WTC11 (cell line): ENCODE results near the gene CDH13.

ENCODE experiments used
- FOXK1 ChIP-seq: sonication (generic); formaldehyde crosslinking; IDR thresholded peaks from 2 replicates; pipeline ENCODE4 v1.8.0; 2022; ENCODE audit warnings: mild to moderate bottlenecking, moderate library complexity, missing genetic modification reagents
- FOXP1 ChIP-seq: sonication (generic); formaldehyde crosslinking; IDR thresholded peaks from 2 replicates; pipeline ENCODE4 v1.8.0; 2022; ENCODE audit warnings: missing genetic modification reagents, mild to moderate bottlenecking, moderate library complexity, borderline replicate concordance
- GABPB1 ChIP-seq: sonication (generic); formaldehyde crosslinking; IDR thresholded peaks from 2 replicates; pipeline ENCODE4 v1.8.1; 2023; ENCODE audit warnings: mild to moderate bottlenecking, missing genetic modification reagents
- GRHL2 ChIP-seq: fragments of 250-450 bp; sonication (Bioruptor Pico); IDR thresholded peaks from 2 replicates; pipeline ENCODE4 v1.8.0; 2022; ENCODE audit warnings: mild to moderate bottlenecking, moderate library complexity; ENCODE audit not compliant: insufficient replicate concordance, severe bottlenecking
- MYBL2 ChIP-seq: sonication (generic); formaldehyde crosslinking; IDR thresholded peaks from 2 replicates; pipeline ENCODE4 v1.8.1; 2023; ENCODE audit warnings: mild to moderate bottlenecking, moderate library complexity, missing genetic modification reagents
- NFYB ChIP-seq: sonication (generic); formaldehyde crosslinking; conservative IDR thresholded peaks from 2 replicates; pipeline ENCODE4 v1.8.0; 2022; ENCODE audit warnings: low read depth, missing genetic modification reagents
- NR2C2 ChIP-seq: sonication (generic); formaldehyde crosslinking; IDR thresholded peaks from 2 replicates; pipeline ENCODE4 v1.8.0; 2022; ENCODE audit warnings: mild to moderate bottlenecking, missing genetic modification reagents
- SMAD4 ChIP-seq: sonication (generic); formaldehyde crosslinking; IDR thresholded peaks from 2 replicates; pipeline ENCODE4 v1.8.0; 2022; ENCODE audit warnings: mild to moderate bottlenecking, missing genetic modification reagents
- ZNF121 ChIP-seq: sonication (generic); formaldehyde crosslinking; IDR thresholded peaks from 2 replicates; pipeline ENCODE4 v1.8.0; 2023; ENCODE audit warnings: missing genetic modification reagents
- ZNF317 ChIP-seq: sonication (generic); formaldehyde crosslinking; IDR thresholded peaks from 2 replicates; pipeline ENCODE4 v1.8.1; 2023; ENCODE audit warnings: low read depth, mild to moderate bottlenecking, moderate library complexity, missing genetic modification reagents, borderline replicate concordance
- TF ChIP-seq, protein P1 (sequence below): fragments of 200-600 bp; IDR thresholded peaks from 2 replicates; pipeline ENCODE4 v1.8.0; 2022; ENCODE audit warnings: antibody characterized with exemption
- TF ChIP-seq, protein P2 (sequence below): sonication (generic); formaldehyde crosslinking; IDR thresholded peaks from 2 replicates; pipeline ENCODE4 v1.8.0; 2022; ENCODE audit warnings: mild to moderate bottlenecking, missing genetic modification reagents
- TF ChIP-seq, protein P3 (sequence below): sonication (generic); formaldehyde crosslinking; IDR thresholded peaks from 2 replicates; pipeline ENCODE4 v1.8.0; 2022; ENCODE audit warnings: mild to moderate bottlenecking, missing genetic modification reagents
- TF ChIP-seq, protein P4 (sequence below): fragments of 250-450 bp; sonication (Bioruptor Pico); IDR thresholded peaks from 2 replicates; pipeline ENCODE4 v2.1.2; 2022; ENCODE audit warnings: mild to moderate bottlenecking, moderate library complexity

DNA sequence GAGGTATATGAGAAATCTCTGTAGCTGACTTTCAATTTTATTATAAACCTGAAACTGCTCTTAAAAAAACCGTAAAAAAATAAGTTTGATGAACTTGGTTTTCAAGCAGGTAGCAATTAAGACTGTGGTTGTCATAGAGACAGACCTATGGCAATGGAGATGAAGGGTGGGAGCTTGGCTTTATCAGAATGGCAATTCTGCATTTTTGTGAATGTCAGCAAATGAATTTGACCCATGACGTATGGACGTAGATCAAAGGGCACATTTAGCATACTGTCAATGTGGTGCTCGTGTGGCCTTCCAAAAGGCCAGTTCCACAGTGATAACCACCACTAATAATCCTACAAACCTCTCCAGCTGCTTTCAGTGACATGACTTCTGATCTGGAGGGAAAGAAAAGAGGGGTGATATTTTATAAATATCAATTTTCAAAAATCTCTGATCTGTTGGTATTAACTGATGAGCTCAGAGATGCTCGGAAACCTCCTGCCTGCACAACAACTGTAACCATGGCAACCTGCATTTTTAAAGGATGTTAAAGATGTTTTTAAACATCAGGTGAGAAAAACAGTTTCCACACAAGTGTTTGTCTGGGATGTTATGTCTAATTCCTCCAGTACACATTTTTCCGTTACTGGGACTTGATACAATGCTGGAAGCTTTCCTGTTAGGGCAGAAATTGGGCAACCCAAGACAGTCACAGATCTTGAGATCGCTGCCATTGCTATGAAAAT, 533.7 kb downstream of the CDH13 start:
- TF ChIP-seq, protein P1, sequence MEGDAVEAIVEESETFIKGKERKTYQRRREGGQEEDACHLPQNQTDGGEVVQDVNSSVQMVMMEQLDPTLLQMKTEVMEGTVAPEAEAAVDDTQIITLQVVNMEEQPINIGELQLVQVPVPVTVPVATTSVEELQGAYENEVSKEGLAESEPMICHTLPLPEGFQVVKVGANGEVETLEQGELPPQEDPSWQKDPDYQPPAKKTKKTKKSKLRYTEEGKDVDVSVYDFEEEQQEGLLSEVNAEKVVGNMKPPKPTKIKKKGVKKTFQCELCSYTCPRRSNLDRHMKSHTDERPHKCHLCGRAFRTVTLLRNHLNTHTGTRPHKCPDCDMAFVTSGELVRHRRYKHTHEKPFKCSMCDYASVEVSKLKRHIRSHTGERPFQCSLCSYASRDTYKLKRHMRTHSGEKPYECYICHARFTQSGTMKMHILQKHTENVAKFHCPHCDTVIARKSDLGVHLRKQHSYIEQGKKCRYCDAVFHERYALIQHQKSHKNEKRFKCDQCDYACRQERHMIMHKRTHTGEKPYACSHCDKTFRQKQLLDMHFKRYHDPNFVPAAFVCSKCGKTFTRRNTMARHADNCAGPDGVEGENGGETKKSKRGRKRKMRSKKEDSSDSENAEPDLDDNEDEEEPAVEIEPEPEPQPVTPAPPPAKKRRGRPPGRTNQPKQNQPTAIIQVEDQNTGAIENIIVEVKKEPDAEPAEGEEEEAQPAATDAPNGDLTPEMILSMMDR = no peak
- TF ChIP-seq, protein P2, sequence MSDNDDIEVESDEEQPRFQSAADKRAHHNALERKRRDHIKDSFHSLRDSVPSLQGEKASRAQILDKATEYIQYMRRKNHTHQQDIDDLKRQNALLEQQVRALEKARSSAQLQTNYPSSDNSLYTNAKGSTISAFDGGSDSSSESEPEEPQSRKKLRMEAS (CRISPR knock-in tag) = no peak
- TF ChIP-seq, protein P3, sequence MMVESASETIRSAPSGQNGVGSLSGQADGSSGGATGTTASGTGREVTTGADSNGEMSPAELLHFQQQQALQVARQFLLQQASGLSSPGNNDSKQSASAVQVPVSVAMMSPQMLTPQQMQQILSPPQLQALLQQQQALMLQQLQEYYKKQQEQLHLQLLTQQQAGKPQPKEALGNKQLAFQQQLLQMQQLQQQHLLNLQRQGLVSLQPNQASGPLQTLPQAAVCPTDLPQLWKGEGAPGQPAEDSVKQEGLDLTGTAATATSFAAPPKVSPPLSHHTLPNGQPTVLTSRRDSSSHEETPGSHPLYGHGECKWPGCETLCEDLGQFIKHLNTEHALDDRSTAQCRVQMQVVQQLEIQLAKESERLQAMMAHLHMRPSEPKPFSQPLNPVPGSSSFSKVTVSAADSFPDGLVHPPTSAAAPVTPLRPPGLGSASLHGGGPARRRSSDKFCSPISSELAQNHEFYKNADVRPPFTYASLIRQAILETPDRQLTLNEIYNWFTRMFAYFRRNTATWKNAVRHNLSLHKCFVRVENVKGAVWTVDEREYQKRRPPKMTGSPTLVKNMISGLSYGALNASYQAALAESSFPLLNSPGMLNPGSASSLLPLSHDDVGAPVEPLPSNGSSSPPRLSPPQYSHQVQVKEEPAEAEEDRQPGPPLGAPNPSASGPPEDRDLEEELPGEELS (CRISPR knock-in tag) = no peak
- TF ChIP-seq GRHL2 (CRISPR knock-in tag) (no peak), ZNF121 (CRISPR knock-in tag) (no peak), ZNF317 (CRISPR knock-in tag) (no peak), FOXK1 (CRISPR knock-in tag) (no peak), NR2C2 (CRISPR knock-in tag) (no peak), FOXP1 (no peak), MYBL2 (no peak), SMAD4 (CRISPR knock-in tag) (no peak), GABPB1 (CRISPR knock-in tag) (no peak), NFYB (CRISPR knock-in tag) (no peak)
- TF ChIP-seq, protein P4, sequence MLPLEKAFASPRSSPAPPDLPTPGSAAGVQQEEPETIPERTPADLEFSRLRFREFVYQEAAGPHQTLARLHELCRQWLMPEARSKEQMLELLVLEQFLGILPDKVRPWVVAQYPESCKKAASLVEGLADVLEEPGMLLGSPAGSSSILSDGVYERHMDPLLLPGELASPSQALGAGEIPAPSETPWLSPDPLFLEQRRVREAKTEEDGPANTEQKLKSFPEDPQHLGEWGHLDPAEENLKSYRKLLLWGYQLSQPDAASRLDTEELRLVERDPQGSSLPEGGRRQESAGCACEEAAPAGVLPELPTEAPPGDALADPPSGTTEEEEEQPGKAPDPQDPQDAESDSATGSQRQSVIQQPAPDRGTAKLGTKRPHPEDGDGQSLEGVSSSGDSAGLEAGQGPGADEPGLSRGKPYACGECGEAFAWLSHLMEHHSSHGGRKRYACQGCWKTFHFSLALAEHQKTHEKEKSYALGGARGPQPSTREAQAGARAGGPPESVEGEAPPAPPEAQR (CRISPR knock-in tag) = no peak
